G401.6 (cell line): ENCODE measurements around the gene XKR7.

Experiments
- FAIRE-seq: peaks from 2 replicates; lab custom pipeline; 2012; peaks lifted over from hg19 to GRCh38; lab: Jason Lieb, UNC

The XKR7 gene

DNA sequence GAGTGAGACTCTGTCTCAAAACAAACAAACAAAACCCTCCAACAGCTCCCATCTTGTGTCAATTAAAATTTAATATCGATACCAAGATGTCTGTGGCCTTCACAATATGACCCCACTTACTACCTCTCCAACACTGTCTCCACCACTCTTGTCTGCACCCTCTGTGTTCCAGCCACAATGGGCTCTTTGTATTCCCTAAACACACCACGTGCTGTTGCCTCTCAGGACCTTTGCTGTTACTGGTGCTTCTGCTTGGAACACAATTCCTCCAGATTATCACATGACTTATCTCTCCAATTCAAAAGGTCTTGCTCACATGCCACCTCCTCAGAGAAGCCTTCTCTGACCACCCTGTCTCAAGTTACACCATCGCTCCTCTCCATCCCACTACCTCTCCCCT, 78.0 kb downstream of the XKR7 start:
- no peak for FAIRE-seq

GRCh38 chr20:32050324-32050841, 82.4 kb downstream of the XKR7 start:
- FAIRE-seq, result no peak

GRCh38 chr20:32050851-32051556, 83.1 kb downstream of the XKR7 start:
- no peak for FAIRE-seq

GRCh38 chr20:32051720-32052089, 83.8 kb downstream of the XKR7 start:
- no peak for FAIRE-seq

DNA sequence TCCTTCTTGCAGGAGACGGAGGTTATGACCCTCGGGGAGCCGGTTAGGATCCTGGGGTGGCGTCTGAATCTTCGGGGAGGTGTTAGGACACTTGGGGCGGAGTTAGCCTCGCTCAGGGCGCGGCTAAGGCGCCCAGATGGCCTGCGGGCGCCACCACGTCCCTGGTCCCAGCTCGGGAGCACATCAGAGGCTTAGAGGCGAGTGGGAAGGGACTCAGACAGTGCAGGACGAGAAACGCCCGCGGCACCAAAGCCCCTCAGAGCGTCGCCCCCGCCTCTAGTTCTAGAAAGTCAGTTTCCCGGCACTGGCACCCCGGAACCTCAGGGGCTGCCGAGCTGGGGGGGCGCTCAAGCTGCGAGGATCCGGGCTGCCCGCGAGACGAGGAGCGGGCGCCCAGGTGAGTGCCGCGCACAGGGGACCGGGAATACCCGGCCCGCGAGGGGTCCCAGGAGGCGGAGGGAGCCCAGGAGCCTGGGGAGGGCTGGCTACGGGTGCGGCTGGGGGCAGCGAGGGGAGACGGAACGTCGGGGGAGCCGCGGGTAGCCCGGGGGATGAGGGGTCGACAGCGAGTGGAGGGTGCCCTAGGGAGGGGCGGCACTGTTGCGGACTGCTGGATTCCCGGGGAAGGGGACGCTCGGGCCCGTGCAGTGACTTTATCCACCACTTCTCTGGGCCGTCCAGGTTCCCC, 84.3 kb downstream of the XKR7 start, which contains the start of gene HCK:
TSS of gene HCK (plus strand) at position 153 of the 688 bp plus-strand sequence.
- no peak for FAIRE-seq

- FAIRE-seq, result no peak
Measured at GRCh38 chr20:32052778-32053362, 84.9 kb downstream of the XKR7 start.
